Mucosa of stomach (tissue), 1 donor: ENCODE measurements around the gene LRRC1.

Source experiments
- H3K27me3 ChIP-seq: one replicate; pipeline ENCODE4 v1.7.0; 2013; ENCODE audit warnings: mild to moderate bottlenecking, low read length; ENCODE audit not compliant: control insufficient read depth, insufficient read depth
- H3K36me3 ChIP-seq: one replicate; pipeline ENCODE4 v1.7.0; 2013; ENCODE audit warnings: low read length; ENCODE audit not compliant: control insufficient read depth, insufficient read depth
- H3K4me1 ChIP-seq: one replicate; pipeline ENCODE4 v1.7.0; 2013; ENCODE audit warnings: mild to moderate bottlenecking, low read length; ENCODE audit not compliant: control insufficient read depth, insufficient read depth
- H3K4me3 ChIP-seq: one replicate; pipeline ENCODE4 v1.7.0; 2013; ENCODE audit warnings: low read length
- H3K9ac ChIP-seq: one replicate; pipeline ENCODE4 v1.7.0; 2013; ENCODE audit warnings: mild to moderate bottlenecking, low read length, moderate library complexity
- H3K9me3 ChIP-seq: one replicate; pipeline ENCODE4 v1.7.0; 2013; ENCODE audit warnings: mild to moderate bottlenecking, low read length, moderate library complexity; ENCODE audit not compliant: control insufficient read depth
- donor health status: Pancreatic carcinoma.

LRRC1 gene

DNA sequence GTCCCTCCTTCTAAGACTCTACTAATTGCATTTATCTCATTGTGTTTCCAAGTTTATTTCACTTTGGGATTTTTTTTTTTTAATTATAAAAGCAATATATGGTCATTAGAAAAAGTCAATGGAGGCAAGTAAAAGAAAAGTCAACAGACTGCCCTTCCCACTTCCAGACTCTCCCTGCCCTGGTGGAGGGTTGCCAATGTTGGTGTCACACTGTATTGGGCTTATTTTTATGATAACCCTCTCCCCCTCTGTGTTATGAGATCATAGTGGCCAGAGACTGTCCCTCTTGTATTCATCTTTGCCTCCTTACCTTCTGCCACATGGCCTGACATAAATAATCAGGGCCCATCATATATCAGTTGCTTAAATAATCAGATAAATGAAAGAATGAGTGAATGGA, 63.4 kb downstream of the LRRC1 start:
- Histone ChIP-seq H3K4me3 (no peak overlapping the region), H3K36me3 (no peaks in the 10 kb centered on the region), H3K9ac (no peak overlapping the region), H3K4me1 (peaks cover 46% of the 10 kb centered on the region), H3K9me3 (no peaks in the 10 kb centered on the region), H3K27me3 (no peaks in the 10 kb centered on the region)

GRCh38 chr6:53858913-53859312, 64.1 kb downstream of the LRRC1 start:
- Histone ChIP-seq H3K27me3 (no peaks in the 10 kb centered on the region), H3K4me3 (no peak overlapping the region), H3K36me3 (no peaks in the 10 kb centered on the region), H3K4me1 (peaks cover 41% of the 10 kb centered on the region), H3K9me3 (no peaks in the 10 kb centered on the region), H3K9ac (no peak overlapping the region)

DNA sequence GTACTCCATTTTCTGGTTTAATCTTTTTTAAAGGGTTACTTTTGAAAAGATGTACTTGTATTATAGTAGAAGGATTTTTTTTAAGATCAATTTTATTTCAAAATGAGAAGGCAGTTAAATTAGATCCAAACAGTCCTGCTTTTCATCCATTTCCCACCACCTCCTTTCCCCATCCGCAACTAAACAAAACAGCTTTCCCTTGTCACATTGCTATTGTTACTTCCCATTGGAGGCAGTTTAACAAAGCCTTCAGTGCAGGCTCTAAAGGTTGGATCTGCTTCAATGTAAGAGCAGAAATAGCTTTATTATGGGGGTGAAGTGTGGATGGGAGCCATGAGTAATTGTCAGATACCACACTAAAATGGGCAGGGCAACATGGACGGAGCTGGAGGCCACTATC, 65.7 kb downstream of the LRRC1 start:
- Histone ChIP-seq H3K4me3 (no peak overlapping the region), H3K4me1 (peaks cover 29% of the 10 kb centered on the region), H3K36me3 (no peaks in the 10 kb centered on the region), H3K27me3 (no peaks in the 10 kb centered on the region), H3K9ac (no peak overlapping the region), H3K9me3 (no peaks in the 10 kb centered on the region)

GRCh38 chr6:53861518-53861917, 66.7 kb downstream of the LRRC1 start:
- H3K27me3 ChIP-seq = no peaks in the 10 kb centered on the region
- H3K9me3 ChIP-seq = no peaks in the 10 kb centered on the region
- no peak overlapping the region for H3K4me3 ChIP-seq
- no peaks in the 10 kb centered on the region for H3K36me3 ChIP-seq
- H3K4me1 ChIP-seq = peaks cover 20% of the 10 kb centered on the region
- no peak overlapping the region for H3K9ac ChIP-seq

DNA sequence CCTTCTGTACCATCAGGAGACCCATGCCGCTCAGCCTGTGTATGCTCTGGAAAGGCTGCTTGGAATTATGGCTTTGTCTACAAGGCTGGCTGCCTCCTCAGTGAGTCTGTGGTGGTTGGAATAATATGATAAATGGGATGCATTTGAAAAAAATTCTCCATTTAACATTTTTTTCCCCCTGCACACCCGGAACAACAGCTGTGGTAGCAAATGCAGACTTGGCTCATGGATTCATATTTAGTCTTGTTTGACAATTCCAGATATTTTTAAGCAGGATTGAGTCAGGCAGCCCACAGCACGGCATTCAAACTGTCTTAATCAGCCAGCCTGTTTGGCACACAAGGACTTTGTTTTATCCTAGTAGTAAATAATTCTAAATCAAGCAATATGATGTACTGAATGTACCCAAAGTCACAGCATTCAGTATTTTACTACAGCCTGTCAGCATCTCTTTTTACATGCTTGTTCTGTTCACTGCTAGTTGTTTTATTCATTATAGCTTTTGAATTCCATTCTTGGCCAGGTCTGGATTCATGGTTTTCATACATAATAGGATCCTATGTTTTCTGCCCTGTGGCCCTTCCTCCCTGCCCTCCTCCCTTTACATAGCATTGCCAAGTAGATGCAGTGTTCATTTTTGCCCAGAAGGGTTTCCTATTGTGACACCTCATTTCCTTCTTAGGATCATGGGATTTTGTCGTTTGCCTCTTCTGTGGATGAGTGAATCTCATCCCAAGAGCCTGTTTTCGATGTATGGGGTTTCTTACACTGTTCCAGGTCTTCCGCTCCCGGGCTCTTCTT, 68.1 kb downstream of the LRRC1 start:
- H3K27me3 ChIP-seq = no peaks in the 10 kb centered on the region
- H3K4me1 ChIP-seq = peaks cover 6% of the 10 kb centered on the region
- H3K9ac ChIP-seq = no peak overlapping the region
- no peaks in the 10 kb centered on the region for H3K36me3 ChIP-seq
- no peaks in the 10 kb centered on the region for H3K9me3 ChIP-seq
- H3K4me3 ChIP-seq = no peak overlapping the region

- Histone ChIP-seq H3K36me3 (no peaks in the 10 kb centered on the region), H3K9me3 (no peaks in the 10 kb centered on the region), H3K9ac (no peak overlapping the region), H3K4me1 (no peaks in the 10 kb centered on the region), H3K4me3 (no peak overlapping the region), H3K27me3 (no peaks in the 10 kb centered on the region)
Measured at GRCh38 chr6:53864781-53865180, 70.0 kb downstream of the LRRC1 start.

DNA sequence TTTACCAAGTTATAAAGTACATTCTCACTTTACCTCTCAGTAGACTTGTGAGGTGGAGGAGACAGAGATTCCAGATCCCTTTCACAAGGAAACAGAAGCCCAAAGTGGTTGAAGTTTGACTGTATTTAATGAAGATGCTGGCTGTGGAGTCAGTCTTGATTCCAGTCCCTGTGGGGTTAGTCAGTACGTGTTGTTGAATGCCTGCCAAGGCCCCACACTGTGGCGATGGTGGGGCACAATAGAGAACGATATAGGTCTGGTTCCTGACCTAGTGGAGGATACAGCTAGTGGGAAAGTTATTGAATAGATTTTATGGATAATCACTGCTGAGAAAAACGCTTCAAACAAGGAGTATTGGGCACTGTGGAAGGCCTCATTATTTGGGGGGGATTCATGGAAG, 71.4 kb downstream of the LRRC1 start:
- no peaks in the 10 kb centered on the region for H3K4me1 ChIP-seq
- H3K9me3 ChIP-seq = no peaks in the 10 kb centered on the region
- no peak overlapping the region for H3K4me3 ChIP-seq
- no peaks in the 10 kb centered on the region for H3K27me3 ChIP-seq
- no peak overlapping the region for H3K9ac ChIP-seq
- peaks cover 3% of the 10 kb centered on the region for H3K36me3 ChIP-seq

GRCh38 chr6:53868626-53869025, 73.8 kb downstream of the LRRC1 start:
- Histone ChIP-seq H3K27me3 (no peaks in the 10 kb centered on the region), H3K4me1 (no peaks in the 10 kb centered on the region), H3K36me3 (peaks cover 3% of the 10 kb centered on the region), H3K4me3 (no peak overlapping the region), H3K9ac (no peak overlapping the region), H3K9me3 (no peaks in the 10 kb centered on the region)

- H3K4me3 ChIP-seq = no peak overlapping the region
- peaks cover 3% of the 10 kb centered on the region for H3K36me3 ChIP-seq
- no peak overlapping the region for H3K9ac ChIP-seq
- no peaks in the 10 kb centered on the region for H3K4me1 ChIP-seq
- no peaks in the 10 kb centered on the region for H3K27me3 ChIP-seq
- no peaks in the 10 kb centered on the region for H3K9me3 ChIP-seq
Measured at GRCh38 chr6:53869964-53870363, 75.2 kb downstream of the LRRC1 start.

DNA sequence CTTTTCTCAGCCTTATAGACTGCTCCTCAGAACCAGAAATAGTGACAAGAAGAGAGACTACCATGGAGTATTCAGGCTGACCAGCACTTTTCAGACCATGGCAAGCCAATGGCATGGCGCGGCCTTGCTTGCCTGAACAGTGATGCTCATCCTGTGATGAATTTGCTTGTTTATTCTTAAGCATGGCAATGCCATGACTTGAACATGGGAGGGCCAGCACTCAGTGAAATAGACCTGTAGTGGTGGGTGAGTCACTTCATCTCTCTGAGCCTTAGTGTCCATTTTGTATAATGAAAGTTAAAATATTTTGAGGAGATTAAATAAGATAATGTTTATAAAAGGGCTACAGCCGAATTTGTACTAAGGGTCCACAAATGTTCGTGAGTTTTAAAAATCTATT, 79.1 kb downstream of the LRRC1 start:
- no peak overlapping the region for H3K9ac ChIP-seq
- H3K9me3 ChIP-seq = no peaks in the 10 kb centered on the region
- H3K4me3 ChIP-seq = no peak overlapping the region
- no peaks in the 10 kb centered on the region for H3K27me3 ChIP-seq
- H3K36me3 ChIP-seq = peaks cover 3% of the 10 kb centered on the region
- no peaks in the 10 kb centered on the region for H3K4me1 ChIP-seq

- Histone ChIP-seq H3K4me3 (no peak overlapping the region), H3K27me3 (no peaks in the 10 kb centered on the region), H3K9me3 (no peaks in the 10 kb centered on the region), H3K9ac (no peak overlapping the region), H3K36me3 (peaks cover 3% of the 10 kb centered on the region), H3K4me1 (no peaks in the 10 kb centered on the region)
Measured at GRCh38 chr6:53874964-53875363, 80.2 kb downstream of the LRRC1 start.

- Histone ChIP-seq H3K27me3 (no peaks in the 10 kb centered on the region), H3K9me3 (no peaks in the 10 kb centered on the region), H3K4me1 (no peaks in the 10 kb centered on the region), H3K4me3 (no peak overlapping the region), H3K36me3 (no peaks in the 10 kb centered on the region), H3K9ac (no peak overlapping the region)
Measured at GRCh38 chr6:53877151-53877550, 82.3 kb downstream of the LRRC1 start.

GRCh38 chr6:53878808-53879207, 84.0 kb downstream of the LRRC1 start:
- H3K27me3 ChIP-seq = no peaks in the 10 kb centered on the region
- H3K9me3 ChIP-seq = no peaks in the 10 kb centered on the region
- H3K4me1 ChIP-seq = no peaks in the 10 kb centered on the region
- H3K9ac ChIP-seq = no peak overlapping the region
- no peaks in the 10 kb centered on the region for H3K36me3 ChIP-seq
- H3K4me3 ChIP-seq = no peak overlapping the region
